Measurements from ENCODE around the gene FGD3. TPM values are rescaled to one million over a fixed set of nuclear protein-coding genes. Genes with fewer than 3 reads are reported as not detected.
"Not testable (repeated sequence)": the region's sequence is repeated elsewhere in the genome, so short reads cannot be mapped to it uniquely, and the experiment has no call there.

FGD3 gene
- total RNA-seq, 3 donors from 2014 or later (not counting 1 experiment from before 2014, with no cell fraction given), result 133 to 204 (median 193) TPM

DNA sequence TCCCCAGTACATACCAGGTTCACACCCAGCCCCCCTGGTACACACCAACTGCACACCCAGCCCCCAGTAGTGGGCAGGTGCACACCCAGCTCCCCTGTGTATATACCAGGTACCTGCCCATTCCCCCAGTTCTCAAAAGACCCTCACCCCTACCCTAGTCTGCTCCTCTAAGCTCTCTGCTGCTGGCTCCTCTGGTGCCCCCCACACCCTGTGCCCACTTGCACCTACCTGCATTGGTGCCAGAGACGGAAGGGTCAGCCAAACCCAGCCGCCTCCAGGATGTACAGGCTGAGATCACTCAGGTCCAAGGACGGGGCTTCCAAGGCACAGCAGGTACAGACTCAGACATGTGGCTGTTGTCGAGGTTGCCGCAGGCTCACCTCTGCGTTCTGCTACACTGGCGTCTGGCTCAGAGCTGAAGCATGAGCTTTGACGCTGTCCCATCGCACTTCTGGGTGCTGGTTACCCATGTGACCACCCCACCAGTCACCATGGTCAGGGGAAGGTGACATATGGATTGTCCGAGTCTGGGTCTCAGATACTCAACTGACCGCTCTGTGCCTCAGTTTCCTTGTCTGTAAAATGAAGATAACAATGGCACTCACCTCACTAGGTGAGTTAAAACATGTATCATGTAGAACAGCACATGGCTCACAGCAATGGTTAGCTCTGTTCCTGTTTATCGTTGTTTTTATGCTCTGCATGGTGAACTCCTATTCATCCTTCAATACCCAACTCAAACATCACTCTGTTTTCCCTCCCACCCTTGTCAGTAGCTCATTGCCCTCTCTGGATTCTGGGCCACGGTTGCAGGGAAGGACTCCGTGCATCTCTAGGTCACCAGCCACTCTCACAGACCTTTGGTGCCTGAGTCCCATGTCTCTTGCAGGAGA, 65.9 kb downstream of the FGD3 start:
- peaks cover 7% of the 10 kb centered on the region for H3K36me3 Mint-ChIP-seq
- WGBS (ENCODE audit: insufficient coverage), result 98% methylated on average over 14 of the region's 14 CpGs
- no peak overlapping the region for H3K4me3 Mint-ChIP-seq
- H3K4me1 ChIP-seq (ENCODE audit: control insufficient read depth, insufficient read depth, low read length), result no peaks in the 10 kb centered on the region
- peak overlapping the region in 1 of 2 donors; percentile 56 for H3K27ac Mint-ChIP-seq
- H3K4me1 Mint-ChIP-seq, result peaks cover 8 to 22% of the 10 kb centered on the region in 2 donors
- H3K27me3 Mint-ChIP-seq (ENCODE audit: low read depth in 2 of 2), result no peaks in the 10 kb centered on the region
- no peak overlapping the region for H3K27ac ChIP-seq (ENCODE audit: low read length)
- intact Hi-C loops (cut with micrococcal nuclease), result no loop called here
- ATAC-seq (no peak), DNase-seq (no peak)
- no peaks in the 10 kb centered on the region for H3K27me3 ChIP-seq (ENCODE audit: control insufficient read depth, insufficient read depth, low read length)
- no peaks in the 10 kb centered on the region for H3K9me3 ChIP-seq (ENCODE audit: control insufficient read depth, insufficient read depth, low read length)
- TF ChIP-seq, protein P1, sequence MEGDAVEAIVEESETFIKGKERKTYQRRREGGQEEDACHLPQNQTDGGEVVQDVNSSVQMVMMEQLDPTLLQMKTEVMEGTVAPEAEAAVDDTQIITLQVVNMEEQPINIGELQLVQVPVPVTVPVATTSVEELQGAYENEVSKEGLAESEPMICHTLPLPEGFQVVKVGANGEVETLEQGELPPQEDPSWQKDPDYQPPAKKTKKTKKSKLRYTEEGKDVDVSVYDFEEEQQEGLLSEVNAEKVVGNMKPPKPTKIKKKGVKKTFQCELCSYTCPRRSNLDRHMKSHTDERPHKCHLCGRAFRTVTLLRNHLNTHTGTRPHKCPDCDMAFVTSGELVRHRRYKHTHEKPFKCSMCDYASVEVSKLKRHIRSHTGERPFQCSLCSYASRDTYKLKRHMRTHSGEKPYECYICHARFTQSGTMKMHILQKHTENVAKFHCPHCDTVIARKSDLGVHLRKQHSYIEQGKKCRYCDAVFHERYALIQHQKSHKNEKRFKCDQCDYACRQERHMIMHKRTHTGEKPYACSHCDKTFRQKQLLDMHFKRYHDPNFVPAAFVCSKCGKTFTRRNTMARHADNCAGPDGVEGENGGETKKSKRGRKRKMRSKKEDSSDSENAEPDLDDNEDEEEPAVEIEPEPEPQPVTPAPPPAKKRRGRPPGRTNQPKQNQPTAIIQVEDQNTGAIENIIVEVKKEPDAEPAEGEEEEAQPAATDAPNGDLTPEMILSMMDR (IDR thresholded peaks at IDR 0.05), result no peak
- H3K9me3 Mint-ChIP-seq, result no peaks in the 10 kb centered on the region
- peaks cover 68% of the 10 kb centered on the region for H3K36me3 ChIP-seq (ENCODE audit: control insufficient read depth, insufficient read depth, low read length)
- no peak overlapping the region for H3K4me3 ChIP-seq (ENCODE audit: low read length)

DNA sequence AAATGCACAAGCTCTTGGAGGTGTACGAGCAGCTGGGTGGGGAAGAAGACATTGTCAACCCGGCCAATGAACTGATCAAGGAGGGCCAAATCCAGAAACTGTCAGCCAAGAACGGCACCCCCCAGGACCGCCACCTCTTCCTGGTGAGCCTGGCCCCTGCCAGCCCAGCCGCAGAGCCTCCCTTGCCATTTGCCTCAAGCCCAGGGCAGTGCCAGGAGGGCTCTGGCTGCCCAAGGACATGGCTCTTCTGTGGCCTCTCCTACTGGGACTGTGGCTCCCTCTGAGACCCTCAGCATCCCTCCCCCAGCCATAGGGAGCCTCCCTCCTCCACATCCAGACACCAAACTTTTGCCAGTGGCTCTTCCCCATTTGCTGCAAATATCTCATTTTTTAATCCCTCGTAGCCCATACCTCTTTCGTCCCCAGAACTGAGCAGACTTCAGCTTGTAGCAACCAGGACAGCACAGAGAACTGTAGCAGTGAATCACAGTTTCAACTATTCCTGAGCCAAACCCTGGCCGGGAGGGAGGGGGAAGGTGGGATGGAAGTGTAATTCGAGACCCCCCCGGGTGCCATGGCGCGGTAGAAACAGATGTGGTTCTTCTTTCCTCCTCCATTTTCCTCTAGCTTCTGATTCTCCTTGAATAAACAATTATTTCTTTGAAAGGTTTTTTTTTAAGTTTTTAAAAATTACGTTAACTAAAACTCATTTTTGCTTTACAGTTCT, 66.7 kb downstream of the FGD3 start:
- Mint-ChIP-seq H3K9me3 (no peaks in the 10 kb centered on the region), H3K27me3 (ENCODE audit: low read depth in 2 of 2) (no peaks in the 10 kb centered on the region)
- intact Hi-C loops (cut with micrococcal nuclease), result no loop called here

DNA sequence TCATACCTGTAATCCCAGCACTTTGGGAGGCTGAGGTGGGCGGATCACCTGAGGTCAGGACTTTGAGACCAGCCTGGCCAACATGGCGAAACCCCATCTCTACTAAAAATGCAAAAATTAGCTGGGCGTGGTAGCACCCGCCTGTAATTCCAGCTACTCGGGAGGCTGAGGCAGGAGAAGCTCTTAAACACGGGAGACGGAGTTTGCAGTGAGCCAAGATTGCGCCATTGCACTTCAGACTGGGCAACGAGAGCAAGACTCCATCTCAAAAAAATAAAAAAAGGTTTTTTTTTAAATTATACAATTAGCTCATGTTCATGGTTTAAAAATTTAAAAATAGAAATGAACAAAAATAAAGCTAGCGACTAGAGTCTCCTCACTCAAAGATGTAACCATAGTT, 67.9 kb downstream of the FGD3 start:
- ATAC-seq; H3K27me3 Mint-ChIP-seq (ENCODE audit: low read depth in 2 of 2); H3K4me3 ChIP-seq (ENCODE audit: low read length); H3K27me3 ChIP-seq (ENCODE audit: control insufficient read depth, insufficient read depth, low read length); H3K27ac Mint-ChIP-seq; DNase-seq; H3K9me3 Mint-ChIP-seq; H3K4me3 Mint-ChIP-seq; H3K36me3 Mint-ChIP-seq; H3K4me1 ChIP-seq (ENCODE audit: control insufficient read depth, insufficient read depth, low read length); H3K9me3 ChIP-seq (ENCODE audit: control insufficient read depth, insufficient read depth, low read length); intact Hi-C loops (cut with micrococcal nuclease); H3K27ac ChIP-seq (ENCODE audit: low read length): not testable (repeated sequence)
- peaks cover 72% of the 10 kb centered on the region for H3K36me3 ChIP-seq (ENCODE audit: control insufficient read depth, insufficient read depth, low read length)
- WGBS (ENCODE audit: insufficient coverage), result 96% methylated on average over 8 of the region's 10 CpGs
- peaks cover 11 to 22% of the 10 kb centered on the region in 2 donors for H3K4me1 Mint-ChIP-seq

More for the DNA sequence above, 66.7 kb downstream of the FGD3 start:
- peak overlapping the region in 1 of 2 donors; percentile 56 for H3K27ac Mint-ChIP-seq
- H3K4me3 ChIP-seq (ENCODE audit: low read length), result no peak overlapping the region
- H3K36me3 Mint-ChIP-seq, result peaks cover 7% of the 10 kb centered on the region
- H3K36me3 ChIP-seq (ENCODE audit: control insufficient read depth, insufficient read depth, low read length), result peaks cover 71% of the 10 kb centered on the region
- no peak for ATAC-seq
- no peak overlapping the region for H3K4me3 Mint-ChIP-seq
- H3K4me1 ChIP-seq (ENCODE audit: control insufficient read depth, insufficient read depth, low read length), result no peaks in the 10 kb centered on the region
- WGBS (ENCODE audit: insufficient coverage), result 98% methylated on average over 12 of the region's 13 CpGs
- H3K27ac ChIP-seq (ENCODE audit: low read length), result no peak overlapping the region
- no peaks in the 10 kb centered on the region for H3K27me3 ChIP-seq (ENCODE audit: control insufficient read depth, insufficient read depth, low read length)
- TF ChIP-seq, protein P1 (IDR thresholded peaks at IDR 0.05), result no peak
- H3K9me3 ChIP-seq (ENCODE audit: control insufficient read depth, insufficient read depth, low read length), result no peaks in the 10 kb centered on the region
- no peak for DNase-seq
- peaks cover 11 to 23% of the 10 kb centered on the region in 2 donors for H3K4me1 Mint-ChIP-seq

DNA sequence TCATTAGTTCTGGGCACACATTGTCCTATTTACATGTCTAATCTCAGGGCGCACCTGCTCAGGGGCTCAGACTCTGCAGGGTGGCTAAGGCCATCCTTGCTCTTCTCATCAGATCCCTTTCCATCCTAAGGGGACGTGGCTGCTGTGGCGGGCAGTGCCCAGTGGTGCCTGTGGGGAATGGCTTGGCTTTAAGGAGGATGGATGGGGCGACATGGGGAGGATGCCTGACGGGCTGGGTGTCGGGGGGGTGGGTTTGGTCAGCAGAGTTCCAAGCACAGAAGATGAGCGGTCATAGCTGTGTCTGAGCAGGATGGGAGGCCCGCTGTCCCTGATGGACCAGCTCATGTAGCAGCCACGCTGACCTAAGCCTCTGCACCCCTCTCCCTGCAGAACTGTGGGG, 70.3 kb downstream of the FGD3 start:
- TF ChIP-seq, protein P1 (IDR thresholded peaks at IDR 0.05), result no peak
- no peaks in the 10 kb centered on the region for H3K9me3 Mint-ChIP-seq
- no peak overlapping the region for H3K27ac ChIP-seq (ENCODE audit: low read length)
- peaks cover 83% of the 10 kb centered on the region for H3K36me3 ChIP-seq (ENCODE audit: control insufficient read depth, insufficient read depth, low read length)
- H3K9me3 ChIP-seq (ENCODE audit: control insufficient read depth, insufficient read depth, low read length), result no peaks in the 10 kb centered on the region
- no peaks in the 10 kb centered on the region for H3K4me1 ChIP-seq (ENCODE audit: control insufficient read depth, insufficient read depth, low read length)
- H3K27ac Mint-ChIP-seq, result peak overlapping the region; percentile 9 to 43
- no peak overlapping the region for H3K4me3 ChIP-seq (ENCODE audit: low read length)
- no peak for DNase-seq
- no peaks in the 10 kb centered on the region for H3K27me3 ChIP-seq (ENCODE audit: control insufficient read depth, insufficient read depth, low read length)
- no peak overlapping the region for H3K4me3 Mint-ChIP-seq
- peaks cover 11 to 18% of the 10 kb centered on the region in 2 donors for H3K4me1 Mint-ChIP-seq
- no peaks in the 10 kb centered on the region for H3K27me3 Mint-ChIP-seq (ENCODE audit: low read depth in 2 of 2)
- no peak for ATAC-seq
- peaks cover 7% of the 10 kb centered on the region for H3K36me3 Mint-ChIP-seq
- 97% methylated on average over 9 of the region's 9 CpGs for WGBS (ENCODE audit: insufficient coverage)
- intact Hi-C loops (cut with micrococcal nuclease), result no loop called here

Data from natural killer cell (primary cell).